Brain microvascular endothelial cell (primary cell): ENCODE measurements around the gene C16orf90.
A peak's percentile ranks its signal among the peaks of the same experiment; 100 is the strongest.

ENCODE experiments used
- DNase-seq: peaks from one replicate; pipeline ENCODE4 v3.0.0-alpha.2; 2020
- H3K27ac ChIP-seq: fragments of 250-450 bp; sonication (Bioruptor Pico); 2 replicates; pipeline ENCODE4 v1.5.1; 2020; ENCODE audit warnings: mild to moderate bottlenecking, moderate library complexity
- H3K27me3 ChIP-seq: fragments of 250-450 bp; sonication (Bioruptor Pico); replicated peaks from 2 replicates; pipeline ENCODE4 v1.5.1; 2020; ENCODE audit warnings: mild to moderate bottlenecking
- H3K36me3 ChIP-seq: fragments of 250-450 bp; sonication (Bioruptor Pico); replicated peaks from 2 replicates; pipeline ENCODE4 v1.5.1; 2020; ENCODE audit warnings: mild to moderate bottlenecking
- H3K4me3 ChIP-seq: 2 replicates; pipeline ENCODE4 v1.5.1; 2011; ENCODE audit warnings: low read depth, mild to moderate bottlenecking, control low read depth, low read length, moderate library complexity
- CTCF ChIP-seq: IDR thresholded peaks from 2 replicates; pipeline ENCODE4 v1.5.1; 2011; ENCODE audit warnings: low read depth, mild to moderate bottlenecking, moderate library complexity, low read length, control low read depth, inconsistent platforms; ENCODE audit errors: missing control alignments
- in situ Hi-C: cut with HindIII; loops from 2 replicates; pipeline ENCODE4 v1.10.0; 2017; ENCODE audit warnings: low sequenced_read_pairs, low pct_ligation_motif_present

The C16orf90 gene

GRCh38 chr16:3457434-3458252, 37.6 kb downstream of the C16orf90 start:
- in situ Hi-C loops, result no loop called here
- no peaks in the 10 kb centered on the region for H3K36me3 ChIP-seq
- peak; percentile 49 for TF ChIP-seq CTCF
- DNase-seq, result peak; percentile 60
- peak overlapping the region; percentile 94 for H3K4me3 ChIP-seq
- H3K27ac ChIP-seq, result peak overlapping the region; percentile 96
- no peaks in the 10 kb centered on the region for H3K27me3 ChIP-seq

- H3K36me3 ChIP-seq, result no peaks in the 10 kb centered on the region
- DNase-seq, result no peak
- TF ChIP-seq CTCF, result no peak
- H3K27me3 ChIP-seq, result no peaks in the 10 kb centered on the region
- in situ Hi-C loops, result no loop called here
- H3K4me3 ChIP-seq, result no peak overlapping the region
- no peak overlapping the region for H3K27ac ChIP-seq
Observed at GRCh38 chr16:3454631-3455147, 40.6 kb downstream of the C16orf90 start.

GRCh38 chr16:3454093-3454492, 41.2 kb downstream of the C16orf90 start:
- no peak for DNase-seq
- no peak overlapping the region for H3K4me3 ChIP-seq
- H3K36me3 ChIP-seq, result no peaks in the 10 kb centered on the region
- in situ Hi-C loops, result no loop called here
- H3K27me3 ChIP-seq, result no peaks in the 10 kb centered on the region
- no peak overlapping the region for H3K27ac ChIP-seq
- TF ChIP-seq CTCF, result no peak

DNA sequence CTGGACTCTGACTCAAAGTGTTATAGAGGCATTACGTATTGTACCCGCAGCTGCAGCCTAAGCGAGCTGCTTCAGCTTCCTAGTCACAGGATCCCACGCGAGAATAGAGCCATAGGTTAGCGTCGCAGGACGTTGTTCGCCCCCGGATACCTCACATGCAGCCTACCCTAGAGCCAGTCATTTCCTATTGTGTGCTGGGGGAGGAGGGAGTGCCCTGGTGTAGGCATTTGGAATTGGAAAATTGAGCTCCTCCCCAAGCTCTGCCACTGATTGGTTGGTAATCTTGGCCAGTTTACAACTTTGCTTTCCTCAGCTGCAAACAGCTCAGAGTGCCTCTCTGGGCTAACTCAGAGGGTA, 51.3 kb downstream of the C16orf90 start:
- Histone ChIP-seq H3K27me3 (no peaks in the 10 kb centered on the region), H3K4me3 (peak overlapping the region; percentile 75), H3K27ac (peak overlapping the region; percentile 95), H3K36me3 (no peaks in the 10 kb centered on the region)
- DNase-seq, result peak; percentile 75
- peak; percentile 9 for TF ChIP-seq CTCF
- in situ Hi-C loops, result no loop called here
